Heart left ventricle (tissue), 16 donors: ENCODE results near the gene DSP. TPM values are rescaled to one million over a fixed set of nuclear protein-coding genes. Genes with fewer than 3 reads are reported as not detected.

Experiments
- ATAC-seq, 4 donors: fragments of 200-7000 bp; cut with Tn5 transposase; one replicate each; pipeline ENCODE4 v1.9.1; 2020 to 2022; ENCODE audit warnings: moderate library complexity in 4 of 4, mild to moderate bottlenecking in 3 of 4, moderate number of reproducible peaks in 1 of 4
- DNase-seq, 5 donors: peaks; one replicate each; pipeline ENCODE4 v3.0.0-alpha.2; 2020
- H3K27ac ChIP-seq, 12 donors: fragments of 200-600 bp; sonication (generic) in 4 of 12; one replicate each; pipeline versions ENCODE4 v1.5.0 to v1.8.0; 2016 to 2022; ENCODE audit warnings: mild to moderate bottlenecking in 2 of 12
- H3K27me3 ChIP-seq, 9 donors: fragments of 200-600 bp; sonication (generic) in 2 of 9; one replicate each; pipeline versions ENCODE4 v1.5.1 to v1.8.0; 2016 to 2022; ENCODE audit warnings: mild to moderate bottlenecking in 3 of 9
- H3K36me3 ChIP-seq, 9 donors: fragments of 200-600 bp; sonication (generic) in 2 of 9; one replicate each; pipeline versions ENCODE4 v1.5.0 to v1.8.0; 2018 to 2022; ENCODE audit warnings: mild to moderate bottlenecking in 2 of 9
- H3K4me1 ChIP-seq, 12 donors: fragments of 200-600 bp; sonication (generic) in 4 of 12; one replicate each; pipeline versions ENCODE4 v1.5.0 to v1.8.0; 2016 to 2022; ENCODE audit warnings: mild to moderate bottlenecking in 3 of 12
- H3K4me3 ChIP-seq, 12 donors: fragments of 200-600 bp; sonication (generic) in 4 of 12; one replicate each; pipeline versions ENCODE4 v1.5.0 to v1.8.0; 2017 to 2022; ENCODE audit warnings: mild to moderate bottlenecking in 9 of 12, moderate library complexity in 4 of 12
- H3K9me3 ChIP-seq, 12 donors: fragments of 200-600 bp; sonication (generic) in 4 of 12; one replicate each; pipeline versions ENCODE4 v1.5.0 to v1.8.0; 2016 to 2022; ENCODE audit warnings: mild to moderate bottlenecking in 1 of 12
- CTCF ChIP-seq, 12 donors: fragments of 200-600 bp; sonication (generic) in 4 of 12; IDR thresholded peaks; one replicate each; pipeline versions ENCODE4 v1.5.0 to v1.8.0; 2018 to 2022; ENCODE audit warnings: antibody characterized with exemption in 12 of 12, mild to moderate bottlenecking in 5 of 12
- POLR2A ChIP-seq, 2 donors: fragments of 450-650 bp; IDR thresholded peaks; one replicate each; pipeline ENCODE4 v1.6.1; 2017; ENCODE audit warnings: antibody characterized with exemption in 2 of 2, mild to moderate bottlenecking in 2 of 2, moderate library complexity in 2 of 2
- WGBS, 4 donors: extraction: QIAGEN DNeasy Blood & Tissue Kit in 2 of 4; methylation state at CpG; one replicate each; pipeline versions ENCODE4 v1.1.5 to v1.1.7; 2013 to 2018; 5-methylcytosine and 5-hydroxymethylcytosine counted together
- intact Hi-C, 10 donors: fragments of 100-400 bp; cut with DNase I; formaldehyde crosslinking; loops; one replicate each; pipeline versions ENCODE4 v1.11.1 to v1.14.2; 2022
- polyA plus RNA-seq, 2 donors: library from polyadenylated mRNA; stranded (reverse); fragments of 200-250 nt; gene quantifications; one replicate each; pipeline ENCODE4 v1.2.3, GENCODE V29; 2013
- total RNA-seq, 9 donors: library from RNA; depleted of rRNA in 2 of 9; stranded (reverse); fragments of >200 nt in 2 of 9; fragmentation: NEBNext Ultra II Directional in 3 of 9; extraction: Animal tissue kit (Norgen Biotek cat#: 25700) in 3 of 9; gene quantifications; one replicate each; pipeline versions ENCODE4 v1.1.0 to v1.2.4, GENCODE V29; 2016 to 2023
- donor health status: ischemic (EF 13 %, LVEDD 7.1; RV severe dilation, severe dysfunction).
- donor health status: healthy with polysubstance abuse.
- donor health status: DM: no; HTN: yes; CAD: no.
- donor health status: DM: no; HTN: no; CAD: no.
- donor health status: ischemic (EF 25% LVEDD 6.9; RV normal size, moderate dysfunction).
- donor health status: ischemic (EF 25% LVEDD 5.7; RV mildly dilated, moderate dysfunction).
- donor health status: healthy.
- donor health status: DM: yes; HTN: yes; CAD: no.
- donor health status: ischemic (EF 35%, LVEDD 5.7; RV mildly dilated, moderate dysfunction).
- donor health status: nonischemic (EF 11% LVEDD 7.7; RV severe dilation, severe dysfunction).
- donor health status: DM: yes; HTN: yes; CAD: no.
- donor health status: PGD.
- donor health status: ischemic (EF 29% LVEDD 5.4; RV normal size, mild dysfunction).
- donor health status: nonischemic (EF 23%, LVEDD 6.1; RV moderate dilation, normal function).

DSP gene
- total and polyA plus RNA-seq, 11 donors: 81.9 to 373 (median 278) TPM

DNA sequence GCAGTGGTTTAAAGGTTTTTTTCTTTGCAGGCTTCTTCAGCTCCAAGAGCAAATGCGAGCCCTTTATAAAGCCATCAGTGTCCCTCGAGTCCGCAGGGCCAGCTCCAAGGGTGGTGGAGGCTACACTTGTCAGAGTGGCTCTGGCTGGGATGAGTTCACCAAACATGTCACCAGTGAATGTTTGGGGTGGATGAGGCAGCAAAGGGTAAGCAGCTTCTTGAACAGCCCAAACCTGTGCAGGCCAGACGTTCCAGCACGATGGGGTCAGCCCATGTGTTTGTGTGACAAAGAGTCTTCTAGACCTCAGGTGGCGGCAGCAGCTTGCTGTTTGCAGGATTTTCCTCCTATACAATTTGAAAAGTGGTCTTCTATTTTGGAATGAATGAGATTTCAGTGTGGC lies 17.7 kb downstream of the DSP start:
- DNase-seq (no peak), ATAC-seq (no peak)
- intact Hi-C loops: loop anchor here in 2 of 10 donors (10.0 kb wide), 2 partner anchors 124 to 134 kb away; no protein-coding TSS in a partner anchor
- H3K27ac ChIP-seq: no peak overlapping the region
- H3K36me3 ChIP-seq: peaks cover 0 to 31% (median 5%) of the 10 kb centered on the region in 9 donors
- 74 to 90% (median 83%) methylated on average over 6 of the region's 6 CpGs for WGBS, 4 donors
- peaks cover 0 to 38% (median 5%) of the 10 kb centered on the region in 12 donors for H3K4me1 ChIP-seq
- H3K9me3 ChIP-seq: no peaks in the 10 kb centered on the region
- peaks cover 0 to 28% (median 0%) of the 10 kb centered on the region in 9 donors for H3K27me3 ChIP-seq
- TF ChIP-seq CTCF (IDR thresholded peaks at IDR 0.05): no peak
- no peak for TF ChIP-seq POLR2A (IDR thresholded peaks at IDR 0.05)
- H3K4me3 ChIP-seq: no peak overlapping the region

- ATAC-seq: no peak
- H3K27me3 ChIP-seq: peaks cover 0 to 28% (median 0%) of the 10 kb centered on the region in 9 donors
- H3K36me3 ChIP-seq: peaks cover 0 to 38% (median 5%) of the 10 kb centered on the region in 9 donors
- DNase-seq: no peak
- H3K27ac ChIP-seq: peak overlapping the region in 2 of 12 donors; percentile 65 to 82
- WGBS, 4 donors: 54 to 69% (median 55%) methylated on average over 2 of the region's 2 CpGs
- no peak for TF ChIP-seq CTCF (IDR thresholded peaks at IDR 0.05)
- no peak for TF ChIP-seq POLR2A (IDR thresholded peaks at IDR 0.05)
- H3K9me3 ChIP-seq: no peaks in the 10 kb centered on the region
- intact Hi-C loops: loop anchor here in 5 of 10 donors (5.0 to 10.0 kb wide), 4 partner anchors 125 to 138 kb away; no protein-coding TSS in a partner anchor
- H3K4me1 ChIP-seq: peaks cover 0 to 31% (median 2%) of the 10 kb centered on the region in 12 donors
- no peak overlapping the region for H3K4me3 ChIP-seq
Measured at GRCh38 chr6:7559651-7560385, 18.3 kb downstream of the DSP start.

DNA sequence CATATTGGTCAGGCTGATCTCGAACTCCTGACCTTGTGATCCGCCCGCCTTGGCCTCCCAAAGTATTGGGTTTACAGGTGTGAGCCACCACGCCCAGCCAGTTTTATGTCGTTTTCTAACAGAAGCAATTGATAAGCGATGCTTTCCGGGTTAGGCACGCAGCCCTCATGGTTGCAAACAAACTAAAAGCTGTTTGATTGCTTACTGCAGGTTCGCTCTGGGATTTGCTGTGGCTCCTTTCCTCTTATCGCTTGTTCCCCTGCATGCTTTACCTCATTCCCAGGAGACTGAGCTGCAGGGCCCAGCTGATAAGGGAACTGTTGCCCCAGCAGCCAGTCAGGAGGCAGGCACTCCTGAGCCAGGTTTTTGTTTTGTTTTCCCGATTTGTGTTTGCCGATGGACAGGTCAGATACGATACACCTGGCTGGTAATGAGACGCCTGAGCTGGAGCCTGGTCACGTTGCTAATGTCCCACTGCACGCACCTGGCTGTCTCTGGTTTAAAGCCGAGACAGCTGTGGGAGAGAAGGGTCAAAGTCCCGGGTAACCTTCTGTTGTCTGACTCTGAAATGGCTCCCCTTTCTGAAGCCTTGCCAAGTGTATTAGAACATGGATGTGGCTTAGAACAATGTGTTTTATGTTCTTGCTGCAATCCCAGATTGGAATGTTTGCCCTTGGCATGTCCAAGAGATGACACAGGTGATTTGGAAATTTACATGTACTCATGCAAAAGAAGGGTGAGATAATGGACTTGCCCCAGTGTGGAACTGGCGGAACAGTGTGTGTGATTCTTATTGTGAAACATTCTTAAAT lies 19.9 kb downstream of the DSP start:
- Histone ChIP-seq H3K36me3 (peaks cover 0 to 53% (median 8%) of the 10 kb centered on the region in 9 donors), H3K4me1 (peaks cover 0 to 16% (median 1%) of the 10 kb centered on the region in 12 donors), H3K4me3 (peak overlapping the region in 3 of 12 donors; percentile 9 to 13 (median 11)), H3K27me3 (peaks cover 0 to 28% (median 0%) of the 10 kb centered on the region in 9 donors), H3K9me3 (no peaks in the 10 kb centered on the region), H3K27ac (peak overlapping the region in 11 of 12 donors; percentile 53 to 82 (median 69))
- peak in 2 of 5 donors; percentile 45 to 58 for DNase-seq
- intact Hi-C loops: loop anchor here in 3 of 10 donors (5.0 to 10.0 kb wide), 3 partner anchors 134 to 139 kb away; no protein-coding TSS in a partner anchor
- TF ChIP-seq CTCF (IDR thresholded peaks at IDR 0.05): no peak
- TF ChIP-seq POLR2A (IDR thresholded peaks at IDR 0.05): no peak
- peak; percentile 85 to 93 (median 88) for ATAC-seq
- 51 to 70% (median 55%) methylated on average over 19 of the region's 19 CpGs for WGBS, 4 donors
